ENCODE data around the gene HCRTR1.

DNA sequence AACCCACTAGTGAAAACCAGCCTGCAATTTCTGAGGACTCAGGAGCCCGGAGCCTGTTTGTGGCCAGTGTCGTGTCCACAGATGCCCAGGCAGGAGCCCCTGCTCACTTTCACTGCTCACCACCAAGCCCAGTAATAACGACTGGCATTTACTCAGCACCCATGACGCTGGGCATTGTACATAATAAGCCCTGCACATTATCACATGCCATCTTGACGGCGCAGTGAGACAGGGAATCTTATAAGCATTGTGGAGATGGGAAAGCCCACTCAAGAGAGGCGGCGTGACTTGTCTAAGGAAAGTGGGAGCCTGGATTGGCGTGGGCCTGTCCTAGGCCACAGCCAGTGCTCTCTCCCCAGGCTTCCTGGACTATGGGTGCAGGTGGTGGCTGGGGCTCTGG lies 55.9 kb downstream of the HCRTR1 start:
- TF ChIP-seq, protein P1, sequence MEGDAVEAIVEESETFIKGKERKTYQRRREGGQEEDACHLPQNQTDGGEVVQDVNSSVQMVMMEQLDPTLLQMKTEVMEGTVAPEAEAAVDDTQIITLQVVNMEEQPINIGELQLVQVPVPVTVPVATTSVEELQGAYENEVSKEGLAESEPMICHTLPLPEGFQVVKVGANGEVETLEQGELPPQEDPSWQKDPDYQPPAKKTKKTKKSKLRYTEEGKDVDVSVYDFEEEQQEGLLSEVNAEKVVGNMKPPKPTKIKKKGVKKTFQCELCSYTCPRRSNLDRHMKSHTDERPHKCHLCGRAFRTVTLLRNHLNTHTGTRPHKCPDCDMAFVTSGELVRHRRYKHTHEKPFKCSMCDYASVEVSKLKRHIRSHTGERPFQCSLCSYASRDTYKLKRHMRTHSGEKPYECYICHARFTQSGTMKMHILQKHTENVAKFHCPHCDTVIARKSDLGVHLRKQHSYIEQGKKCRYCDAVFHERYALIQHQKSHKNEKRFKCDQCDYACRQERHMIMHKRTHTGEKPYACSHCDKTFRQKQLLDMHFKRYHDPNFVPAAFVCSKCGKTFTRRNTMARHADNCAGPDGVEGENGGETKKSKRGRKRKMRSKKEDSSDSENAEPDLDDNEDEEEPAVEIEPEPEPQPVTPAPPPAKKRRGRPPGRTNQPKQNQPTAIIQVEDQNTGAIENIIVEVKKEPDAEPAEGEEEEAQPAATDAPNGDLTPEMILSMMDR (IDR thresholded peaks at IDR 0.05) = no peak
- no peak for TF ChIP-seq POLR2A (IDR thresholded peaks at IDR 0.05)

All from right lobe of liver (tissue), 4 donors.